ENCODE results near the gene TACR2.

The TACR2 gene

GRCh38 chr10:69439350-69439739 is 22.6 kb upstream of the TACR2 start:
- TF ChIP-seq CTCF (IDR thresholded peaks at IDR 0.05; ENCODE audit: low read depth, low read length): no peak
- H3K4me3 ChIP-seq (replicated peaks in 1 of 2; ENCODE audit: low read depth in 2 of 2, low read length in 2 of 2): no peak overlapping the region

GRCh38 chr10:69438536-69439349 is 22.0 kb upstream of the TACR2 start:
- no peak for TF ChIP-seq CTCF (IDR thresholded peaks at IDR 0.05; ENCODE audit: low read depth, low read length)
- no peak overlapping the region for H3K4me3 ChIP-seq (replicated peaks in 1 of 2; ENCODE audit: low read depth in 2 of 2, low read length in 2 of 2)
- peak; percentile 51 to 54 for DNase-seq (ENCODE audit: low read depth in 2 of 2)

More at GRCh38 chr10:69439350-69439739, 22.6 kb upstream of the TACR2 start:
- DNase-seq (ENCODE audit: low read depth in 2 of 2): peak in 1 of 2 donors; percentile 24

- no peak overlapping the region for H3K4me3 ChIP-seq (replicated peaks in 1 of 2; ENCODE audit: low read depth in 2 of 2, low read length in 2 of 2)
- no peak for DNase-seq (ENCODE audit: low read depth in 2 of 2)
- no peak for TF ChIP-seq CTCF (IDR thresholded peaks at IDR 0.05; ENCODE audit: low read depth, low read length)
These were observed 20.9 kb upstream of the TACR2 start for GRCh38 chr10:69437321-69438259.

- H3K4me3 ChIP-seq (replicated peaks in 1 of 2; ENCODE audit: low read depth in 2 of 2, low read length in 2 of 2): no peak overlapping the region
- no peak for TF ChIP-seq CTCF (IDR thresholded peaks at IDR 0.05; ENCODE audit: low read depth, low read length)
- DNase-seq (ENCODE audit: low read depth in 2 of 2): no peak
These were observed 19.3 kb upstream of the TACR2 start for GRCh38 chr10:69435966-69436520.

GRCh38 chr10:69434926-69435325 is 18.2 kb upstream of the TACR2 start:
- no peak for DNase-seq (ENCODE audit: low read depth in 2 of 2)
- H3K4me3 ChIP-seq (replicated peaks in 1 of 2; ENCODE audit: low read depth in 2 of 2, low read length in 2 of 2): no peak overlapping the region
- TF ChIP-seq CTCF (IDR thresholded peaks at IDR 0.05; ENCODE audit: low read depth, low read length): no peak

GRCh38 chr10:69434169-69434568 is 17.5 kb upstream of the TACR2 start:
- no peak overlapping the region for H3K4me3 ChIP-seq (replicated peaks in 1 of 2; ENCODE audit: low read depth in 2 of 2, low read length in 2 of 2)
- DNase-seq (ENCODE audit: low read depth in 2 of 2): peak; percentile 29 to 53
- TF ChIP-seq CTCF (IDR thresholded peaks at IDR 0.05; ENCODE audit: low read depth, low read length): no peak

Data from cardiac fibroblast (primary cell).